Myocyte (in vitro differentiated cells): ENCODE results near the gene CCDC85C. TPM values are rescaled to one million over a fixed set of nuclear protein-coding genes. Genes with fewer than 3 reads are reported as not detected.

Experiments used
- DNase-seq: peaks from one replicate; pipeline ENCODE4 v3.0.0-alpha.2; 2012; ENCODE audit warnings: low read depth
- total RNA-seq: library from RNA; depleted of rRNA; stranded (reverse); fragments of >200 nt; gene quantifications from 2 replicates; pipeline ENCODE4 v1.2.3, GENCODE V29; 2014

The CCDC85C gene
- total RNA-seq, 1 donor from 2014 or later: 3.2 TPM

- no peak for DNase-seq
Observed at GRCh38 chr14:99542566-99542965, 61.4 kb downstream of the CCDC85C start.

GRCh38 chr14:99541677-99542470 lies 62.1 kb downstream of the CCDC85C start:
- DNase-seq: no peak

- DNase-seq: no peak
Observed at GRCh38 chr14:99541211-99541610, 62.8 kb downstream of the CCDC85C start.

GRCh38 chr14:99540196-99541032 lies 63.6 kb downstream of the CCDC85C start:
- DNase-seq: no peak

GRCh38 chr14:99539491-99539890 lies 64.5 kb downstream of the CCDC85C start:
- DNase-seq: no peak

GRCh38 chr14:99538733-99539132 lies 65.3 kb downstream of the CCDC85C start:
- DNase-seq: peak; percentile 44

GRCh38 chr14:99538275-99538674 lies 65.7 kb downstream of the CCDC85C start:
- peak; percentile 47 for DNase-seq

- DNase-seq: peak; percentile 67
Observed at GRCh38 chr14:99537399-99537798, 66.6 kb downstream of the CCDC85C start.

- DNase-seq: no peak
Observed at GRCh38 chr14:99535908-99536778, 67.9 kb downstream of the CCDC85C start.

- DNase-seq: peak; percentile 17
Observed at GRCh38 chr14:99535448-99535847, 68.6 kb downstream of the CCDC85C start.

- DNase-seq: peak; percentile 99
Observed at GRCh38 chr14:99534863-99535262, 69.1 kb downstream of the CCDC85C start.

GRCh38 chr14:99534333-99534732 lies 69.7 kb downstream of the CCDC85C start:
- DNase-seq: no peak

GRCh38 chr14:99532310-99532709 lies 71.7 kb downstream of the CCDC85C start:
- no peak for DNase-seq

- peak; percentile 46 for DNase-seq
Observed at GRCh38 chr14:99531251-99532096, 72.5 kb downstream of the CCDC85C start.

GRCh38 chr14:99530407-99531155 lies 73.4 kb downstream of the CCDC85C start:
- DNase-seq: no peak

GRCh38 chr14:99529899-99530298 lies 74.1 kb downstream of the CCDC85C start:
- DNase-seq: peak; percentile 73

- DNase-seq: no peak
Observed at GRCh38 chr14:99527427-99528076, 76.5 kb downstream of the CCDC85C start.

- DNase-seq: no peak
Observed at GRCh38 chr14:99527026-99527425, 77.0 kb downstream of the CCDC85C start.

GRCh38 chr14:99525699-99526080 lies 78.3 kb downstream of the CCDC85C start:
- DNase-seq: no peak
